ENCODE measurements around the gene TFDP1.

GRCh38 chr13:113545455-113545930 is 39.1 kb upstream of the TFDP1 start:
- TF ChIP-seq CTCF (IDR thresholded peaks at IDR 0.05) = no peak
- no peak for TF ChIP-seq POLR2AphosphoS5 (IDR thresholded peaks at IDR 0.05)
- TF ChIP-seq POLR2A (IDR thresholded peaks at IDR 0.05; ENCODE audit: low read depth) = no peak
- TF ChIP-seq EP300 (IDR thresholded peaks at IDR 0.05) = no peak
